ENCODE results near the gene PRDX5.

- no peak for TF ChIP-seq CEBPB (IDR thresholded peaks at IDR 0.05)
- no peak for TF ChIP-seq MAX (IDR thresholded peaks at IDR 0.05)
- no peak for TF ChIP-seq YY1 (IDR thresholded peaks at IDR 0.05; ENCODE audit: low read depth)
- TF ChIP-seq USF1 (IDR thresholded peaks at IDR 0.05) = no peak
- no peak for TF ChIP-seq TAF1 (IDR thresholded peaks at IDR 0.05; ENCODE audit: low read depth)
- no peak for TF ChIP-seq TEAD4 (IDR thresholded peaks at IDR 0.05)
- TF ChIP-seq CREB1 (IDR thresholded peaks at IDR 0.05; ENCODE audit: low read depth) = no peak
- no peak for TF ChIP-seq ZBTB7A (IDR thresholded peaks at IDR 0.05; ENCODE audit: low read depth)
- no peak for TF ChIP-seq REST (IDR thresholded peaks at IDR 0.05; ENCODE audit: low read depth)
- TF ChIP-seq EP300 (IDR thresholded peaks at IDR 0.05; ENCODE audit: borderline replicate concordance) = no peak
These were observed 20.9 kb upstream of the PRDX5 start for GRCh38 chr11:64296830-64297698.
